ENCODE data around the gene PDYN.

The PDYN gene

GRCh38 chr20:1928782-1929181, 65.1 kb downstream of the PDYN start:
- H3K4me2 ChIP-seq (ENCODE audit: insufficient read depth, low read length) = no peak overlapping the region
- H2AFZ ChIP-seq (ENCODE audit: low read depth, low read length) = no peak overlapping the region
- peaks cover 6% of the 10 kb centered on the region; the same call in 1 of the 2 replicates for H4K20me1 ChIP-seq (ENCODE audit: insufficient read depth, low read length)
- no peak overlapping the region for H3K9ac ChIP-seq (ENCODE audit: low read depth, low read length)
- TF ChIP-seq CTCF (IDR thresholded peaks at IDR 0.05; ENCODE audit: borderline replicate concordance, extremely low read depth, low read length, poor library complexity, severe bottlenecking) (no peak), EZH2 (IDR thresholded peaks at IDR 0.05; ENCODE audit: borderline replicate concordance, low read depth, low read length, severe bottlenecking) (no peak)
- no peak for DNase-seq
- no peaks in the 10 kb centered on the region for H3K4me1 ChIP-seq (ENCODE audit: insufficient read depth, low read length)
- H3K36me3 ChIP-seq (ENCODE audit: insufficient read depth, low read length) = no peaks in the 10 kb centered on the region
- no peak overlapping the region for H3K27ac ChIP-seq (ENCODE audit: low read length)
- no peak overlapping the region for H3K4me3 ChIP-seq (ENCODE audit: low read depth in 1 of 2, low read length in 2 of 2)
- H3K9me3 ChIP-seq (ENCODE audit: insufficient read depth, low read length, severe bottlenecking) = no peaks in the 10 kb centered on the region
- no peaks in the 10 kb centered on the region for H3K79me2 ChIP-seq (ENCODE audit: insufficient read depth, low read length)
- peaks cover 15% of the 10 kb centered on the region for H3K27me3 ChIP-seq (ENCODE audit: insufficient read depth, low read length, poor library complexity)
- ATAC-seq (ENCODE audit: insufficient read depth, low read depth) = no peak
